HG02884 (cell line): ENCODE data around the gene AKAP13.

Source experiments
- ATAC-seq: cut with Tn5 transposase; IDR thresholded peaks from one replicate; pipeline ENCODE4 v1.9.1; 2021; ENCODE audit warnings: mild to moderate bottlenecking, moderate library complexity; ENCODE audit not compliant: unreplicated experiment

Gene AKAP13

DNA sequence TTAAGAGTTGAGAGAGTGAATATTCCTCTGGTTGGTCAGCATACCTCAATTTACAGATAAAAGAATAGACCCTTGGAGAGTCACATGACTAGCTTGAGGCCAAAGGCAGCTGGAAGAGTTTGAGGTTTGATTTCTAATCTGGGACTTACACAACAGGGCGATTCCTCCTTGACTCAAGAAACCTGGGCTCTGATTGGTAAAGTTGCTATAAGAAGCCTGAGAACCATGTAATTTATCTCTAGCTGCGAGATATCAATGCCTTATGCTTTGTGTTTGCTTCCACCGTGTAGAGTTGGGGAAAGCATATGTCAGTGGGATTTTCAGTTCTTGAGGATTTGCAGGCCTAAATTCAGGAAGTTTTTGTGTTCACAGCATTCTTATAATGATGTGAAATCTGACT lies 208.3 kb downstream of the AKAP13 start:
- no peak for ATAC-seq

- ATAC-seq: no peak
Observed at GRCh38 chr15:85589851-85590250, 209.4 kb downstream of the AKAP13 start.

- ATAC-seq: no peak
Observed at GRCh38 chr15:85591622-85592021, 211.2 kb downstream of the AKAP13 start.

DNA sequence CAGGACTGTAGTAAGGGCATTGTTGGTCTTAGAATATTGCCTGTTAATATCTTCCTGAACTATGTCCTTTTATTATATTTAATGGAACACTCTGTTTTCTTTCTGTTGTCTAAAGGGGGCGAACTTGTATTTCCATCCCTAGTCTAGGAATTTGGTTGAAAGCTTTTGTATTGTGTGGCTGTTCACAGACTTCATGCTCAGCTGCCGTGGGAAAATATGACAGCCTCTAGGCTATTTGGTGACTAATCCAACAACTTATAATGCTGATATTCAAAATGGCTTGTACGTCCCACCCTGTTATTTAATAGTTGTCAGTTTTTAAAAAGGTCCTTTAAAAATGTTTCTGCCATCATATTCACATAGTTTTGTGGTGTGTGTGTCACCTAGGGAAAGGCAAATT lies 211.7 kb downstream of the AKAP13 start:
- ATAC-seq: no peak

GRCh38 chr15:85593809-85594445 lies 213.5 kb downstream of the AKAP13 start:
- no peak for ATAC-seq

DNA sequence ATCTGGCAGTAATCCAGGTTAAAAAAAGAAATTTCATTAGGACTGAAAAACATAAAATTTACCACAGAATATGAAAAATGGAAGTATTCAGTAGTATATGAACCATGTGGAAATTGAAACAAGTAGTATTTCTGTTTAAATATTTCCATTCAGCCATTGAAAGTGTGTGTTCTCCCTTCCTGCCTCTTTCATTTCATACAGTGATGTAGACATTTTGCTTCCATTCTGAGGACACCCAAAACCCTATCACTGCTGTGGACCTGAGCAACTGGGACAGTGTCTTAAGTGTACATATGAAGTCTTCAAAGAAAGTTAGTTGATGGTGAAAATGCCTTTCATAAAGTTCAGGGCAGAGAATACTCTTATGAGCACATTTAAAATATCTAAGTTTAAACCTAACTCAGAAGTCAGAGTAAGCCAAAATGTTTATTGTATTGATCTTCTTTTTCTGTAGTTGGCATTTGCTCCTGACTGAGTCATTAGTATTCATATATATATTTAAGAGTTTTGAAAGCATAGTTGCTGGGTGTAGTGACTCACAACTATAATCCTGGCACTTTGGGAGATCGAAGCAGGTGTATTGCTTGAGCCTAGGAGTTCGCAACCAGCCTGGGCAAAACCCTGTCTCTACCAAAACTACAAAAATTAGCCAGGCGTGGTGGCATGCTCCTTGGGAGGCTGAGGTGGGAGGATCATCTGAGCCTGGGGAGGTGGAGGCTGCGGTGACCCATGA lies 215.6 kb downstream of the AKAP13 start:
- no peak for ATAC-seq

DNA sequence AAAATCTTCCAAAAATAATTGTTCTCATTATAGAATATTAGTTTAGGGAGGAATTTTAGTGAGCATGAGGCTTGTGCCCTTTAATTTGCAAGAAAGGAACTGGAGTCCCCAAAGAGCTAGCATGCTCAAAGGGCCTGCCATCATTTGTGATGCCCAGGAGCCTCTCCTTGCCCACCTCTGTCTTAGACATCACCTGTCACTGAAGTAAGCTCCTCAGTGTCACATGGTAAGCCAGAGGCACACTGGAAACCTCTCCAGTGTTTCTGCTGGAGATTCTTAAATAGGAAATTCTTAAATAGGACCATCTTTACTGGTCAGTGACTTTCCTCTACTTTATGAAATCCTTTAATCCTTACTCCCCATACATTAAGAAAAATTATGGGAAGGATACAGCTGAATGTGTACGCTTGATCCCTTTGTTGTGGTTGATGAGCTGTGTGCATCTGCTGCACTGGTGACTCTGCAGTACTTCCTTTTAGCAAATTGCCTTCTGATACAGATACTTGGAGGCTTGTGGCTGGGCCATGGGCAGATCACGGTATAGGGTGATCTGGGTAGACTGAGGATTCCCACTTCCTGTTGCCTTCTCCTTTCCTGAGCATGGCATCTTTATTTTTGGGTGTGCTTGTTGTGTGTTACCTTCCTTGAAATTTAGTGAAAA lies 216.9 kb downstream of the AKAP13 start:
- no peak for ATAC-seq

DNA sequence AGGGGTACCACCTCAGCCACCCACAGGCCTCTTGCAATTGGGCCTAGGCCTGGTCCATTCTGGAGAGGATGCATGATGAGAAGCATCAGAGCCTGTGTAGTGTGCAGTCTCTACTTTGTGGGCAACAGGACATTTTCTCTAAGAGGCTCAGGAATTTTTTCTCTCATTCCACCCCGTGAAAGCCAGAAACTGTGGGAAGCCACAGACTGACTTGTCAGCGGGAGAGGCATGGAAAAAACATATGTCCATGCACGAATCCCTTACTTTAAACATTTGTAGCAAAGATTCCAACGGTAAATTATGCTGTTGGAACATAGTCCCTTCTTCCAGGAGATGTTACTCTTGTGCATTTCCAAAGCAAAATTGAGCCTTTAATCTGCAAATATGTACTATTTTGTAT lies 217.8 kb downstream of the AKAP13 start:
- ATAC-seq: no peak

DNA sequence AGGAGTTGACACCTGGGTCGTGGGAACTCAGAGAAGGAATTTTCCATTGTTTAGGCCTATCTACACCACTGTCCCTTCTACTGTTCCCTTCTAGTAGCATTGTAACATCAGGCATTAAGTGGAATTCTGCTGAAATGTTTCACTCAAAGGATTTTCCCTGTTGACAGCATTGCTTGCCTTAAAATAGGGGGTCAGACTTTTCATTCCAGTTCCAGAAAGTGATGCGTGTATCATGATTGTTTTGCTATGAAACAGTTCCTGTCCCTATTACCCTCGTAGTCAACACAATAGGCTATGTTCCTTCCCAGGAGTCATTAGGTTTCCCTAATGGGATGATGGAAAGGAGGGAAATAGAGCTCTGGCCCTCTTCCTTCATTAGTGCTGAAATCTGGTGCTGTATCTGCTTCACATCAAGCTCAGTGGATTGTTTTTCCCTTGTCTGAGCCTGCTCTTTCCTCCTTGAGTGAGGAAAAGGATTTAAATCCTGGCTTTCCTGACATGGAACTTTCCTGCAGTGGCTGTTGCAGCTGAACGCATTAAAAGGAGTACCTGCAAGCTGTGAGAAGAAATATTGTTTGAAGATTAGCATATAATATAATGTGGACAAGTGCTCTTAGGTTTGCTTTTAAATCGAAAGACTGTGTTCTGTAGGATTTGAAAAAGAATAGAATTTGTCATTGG lies 218.5 kb downstream of the AKAP13 start:
- ATAC-seq: no peak

- no peak for ATAC-seq
Observed at GRCh38 chr15:85600001-85600400, 219.6 kb downstream of the AKAP13 start.

DNA sequence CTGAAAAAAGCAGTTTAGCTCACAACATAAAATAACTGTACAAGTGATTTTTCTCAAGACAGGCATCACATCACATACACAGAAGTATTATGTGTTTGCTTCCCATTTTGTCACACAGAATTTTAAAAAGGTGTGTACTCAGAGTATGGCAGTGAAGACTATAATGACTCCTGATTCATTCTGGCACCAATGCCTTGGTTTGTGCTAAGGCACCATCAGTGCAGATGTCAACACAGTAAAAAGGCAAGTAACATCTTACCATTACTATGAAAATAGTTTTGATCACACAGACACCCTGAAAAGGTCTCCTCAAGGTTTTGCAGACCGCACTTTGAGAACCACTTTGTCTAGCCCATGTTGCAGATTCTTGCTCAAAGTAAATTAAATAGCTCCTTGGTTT lies 222.8 kb downstream of the AKAP13 start:
- no peak for ATAC-seq

DNA sequence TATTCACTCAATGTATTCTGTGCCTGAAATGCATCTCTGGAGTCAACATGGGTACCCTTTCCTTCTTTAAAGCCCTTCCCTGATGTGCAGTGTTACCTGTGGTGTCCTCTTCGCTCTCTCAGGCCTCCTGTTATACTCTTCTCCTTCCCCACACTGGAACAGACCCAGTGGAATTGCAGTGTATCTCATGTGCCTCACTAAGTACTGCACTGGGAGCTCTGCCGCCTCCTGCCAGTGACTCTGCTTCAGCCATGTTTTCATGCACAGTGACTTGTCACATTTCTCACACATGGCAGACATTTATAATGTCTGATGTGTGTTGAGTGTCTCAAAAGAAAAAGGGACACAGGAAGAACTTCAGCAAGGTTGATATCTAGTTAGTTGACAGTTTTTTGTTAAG lies 223.3 kb downstream of the AKAP13 start:
- ATAC-seq: no peak

GRCh38 chr15:85604194-85604593 lies 223.8 kb downstream of the AKAP13 start:
- no peak for ATAC-seq

DNA sequence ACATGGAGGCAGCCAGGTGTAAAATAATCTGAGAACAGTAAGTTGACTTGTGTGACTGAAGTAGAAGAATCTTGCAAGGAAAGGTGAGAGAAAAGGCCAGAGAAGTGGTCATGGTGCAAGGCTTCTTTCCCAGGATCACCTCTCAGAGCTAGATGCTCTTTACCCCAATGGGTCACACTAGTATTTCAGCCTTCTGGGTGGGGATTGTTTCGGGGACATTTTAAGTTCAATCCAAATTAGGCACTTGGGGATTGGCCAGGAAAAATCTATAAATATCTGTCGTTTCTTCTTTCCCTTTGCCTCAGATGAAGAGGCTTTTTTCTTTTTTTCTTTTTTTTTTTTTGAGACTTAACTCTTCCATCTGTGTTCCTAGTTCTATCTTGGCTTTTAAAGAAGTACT lies 226.3 kb downstream of the AKAP13 start:
- ATAC-seq: no peak

- ATAC-seq: no peak
Observed at GRCh38 chr15:85607141-85607806, 226.9 kb downstream of the AKAP13 start.

GRCh38 chr15:85607842-85608241 lies 227.4 kb downstream of the AKAP13 start:
- no peak for ATAC-seq

DNA sequence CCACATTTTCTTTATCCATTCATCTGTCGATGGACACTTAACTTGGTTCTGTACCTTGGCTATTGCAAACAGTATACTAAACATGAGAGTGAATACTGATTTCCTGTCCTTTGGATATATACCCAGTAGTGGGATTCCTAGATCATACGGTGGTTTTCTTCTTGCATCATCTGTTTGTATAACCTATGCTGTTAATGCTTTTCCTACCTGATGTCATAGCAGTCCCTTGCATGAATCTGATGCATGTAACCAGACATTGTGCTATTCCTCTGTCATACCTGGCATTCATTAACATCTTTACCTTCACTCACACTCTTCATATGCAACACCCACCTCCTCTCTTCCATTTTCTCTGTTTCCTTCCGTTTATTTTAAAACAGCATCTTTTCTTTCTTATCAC lies 229.1 kb downstream of the AKAP13 start:
- no peak for ATAC-seq

DNA sequence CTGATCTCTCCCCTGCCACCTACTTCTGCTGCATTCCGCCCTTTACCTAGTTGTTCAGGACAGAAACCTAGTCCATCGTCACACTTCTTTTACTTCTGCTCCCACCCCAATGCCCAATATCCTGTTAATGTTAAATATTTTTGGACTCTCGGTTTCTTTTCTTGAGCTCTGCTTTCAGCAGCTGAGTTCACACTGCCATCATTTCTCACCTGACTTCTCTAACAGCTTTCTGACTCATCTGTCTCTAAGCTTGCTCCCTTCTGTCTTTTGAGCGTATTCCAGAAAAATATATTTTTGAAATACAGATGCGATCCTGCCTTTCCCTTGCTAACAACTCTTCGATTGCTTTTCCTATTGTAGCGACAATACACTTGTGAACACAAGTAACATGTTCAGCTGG lies 231.0 kb downstream of the AKAP13 start:
- no peak for ATAC-seq

- ATAC-seq: no peak
Observed at GRCh38 chr15:85614059-85614458, 233.7 kb downstream of the AKAP13 start.

DNA sequence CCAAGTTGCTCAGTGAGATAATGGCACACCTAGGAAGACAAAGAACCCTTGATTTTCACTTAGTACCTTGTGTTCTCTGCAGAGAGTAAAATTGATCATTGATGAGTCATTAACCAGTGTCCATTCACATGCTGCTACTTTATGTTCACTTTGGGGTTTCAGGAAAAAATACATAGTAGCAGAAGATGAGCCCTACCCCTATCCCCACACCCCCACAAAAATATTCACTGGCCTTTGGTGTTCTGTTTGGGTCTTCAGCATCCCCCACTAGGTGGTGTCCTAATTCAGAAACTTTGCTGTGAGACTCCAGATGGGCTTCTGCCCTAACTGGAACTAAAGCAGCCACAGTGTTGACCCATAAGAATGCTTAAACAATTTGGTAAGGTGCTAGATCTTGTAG lies 235.5 kb downstream of the AKAP13 start:
- ATAC-seq: peak; percentile 47

DNA sequence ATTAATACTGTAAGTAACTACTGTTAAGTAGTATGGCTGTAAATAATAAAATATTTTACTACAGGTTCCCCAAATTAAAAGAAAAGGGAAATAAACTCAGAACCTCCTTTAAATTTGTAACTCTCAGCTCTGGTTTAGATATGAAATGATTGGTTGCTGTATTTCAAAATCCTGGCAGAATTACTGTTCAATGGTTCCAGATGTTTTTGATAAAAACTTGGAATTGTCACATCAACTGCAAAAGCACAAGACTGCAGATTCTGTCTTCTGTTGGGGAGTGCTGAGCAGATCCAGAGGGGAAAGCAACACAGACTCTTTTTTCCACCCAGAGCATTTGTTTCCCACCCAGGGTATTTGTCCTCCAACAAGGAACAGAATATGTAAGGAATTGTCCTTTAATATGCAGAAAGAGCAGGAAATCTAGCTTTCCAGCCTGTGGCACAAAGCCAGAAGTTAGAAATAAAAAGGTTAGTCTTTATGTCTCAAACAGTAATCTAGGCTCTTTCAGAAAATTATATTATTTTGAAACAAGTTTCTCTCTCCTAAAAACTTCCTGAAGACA lies 236.2 kb downstream of the AKAP13 start:
- no peak for ATAC-seq
